Hepatocyte (in vitro differentiated cells): Measurements from ENCODE around the gene OPN1MW2.
"Not testable (repeated sequence)": the region's sequence is repeated elsewhere in the genome, so short reads cannot be mapped to it uniquely, and the experiment has no call there.

ENCODE experiments used
- CTCF ChIP-seq: fragments of 200-600 bp; sonication (generic); IDR thresholded peaks from 2 replicates; pipeline ENCODE4 v1.5.1; 2016; ENCODE audit warnings: antibody characterized with exemption, mild to moderate bottlenecking; ENCODE audit not compliant: poor library complexity
- EZH2 ChIP-seq: fragments of 200-600 bp; sonication (generic); IDR thresholded peaks from 2 replicates; pipeline ENCODE4 v1.6.1; 2016; ENCODE audit warnings: antibody characterized with exemption, mild to moderate bottlenecking, borderline replicate concordance
- EZH2phosphoT487 ChIP-seq: fragments of 200-600 bp; sonication (generic); IDR thresholded peaks from one replicate; pipeline ENCODE4 v1.6.1; 2018; ENCODE audit warnings: antibody characterized with exemption, mild to moderate bottlenecking, low read depth, moderate library complexity; ENCODE audit not compliant: unreplicated experiment, severe bottlenecking

- TF ChIP-seq CTCF, EZH2phosphoT487, EZH2: not testable (repeated sequence)
These were observed 45.2 kb upstream of the OPN1MW2 start for GRCh38 chrX:154174356-154174755.
